Mammary epithelial cell (primary cell): ENCODE results near the gene PAK4.
"Not testable (repeated sequence)": the region's sequence is repeated elsewhere in the genome, so short reads cannot be mapped to it uniquely, and the experiment has no call there.

Experiments used
- CTCF ChIP-seq, 2 donors: IDR thresholded peaks in 1 of 2; conservative IDR thresholded peaks in 1 of 2; 2 replicates each; pipeline ENCODE4 v1.5.1; 2011 to 2012; ENCODE audit warnings: inconsistent platforms in 2 of 2, low read length in 2 of 2, mild to moderate bottlenecking in 2 of 2, control low read depth in 1 of 2, low read depth in 1 of 2; ENCODE audit not compliant: insufficient read depth in 1 of 2; ENCODE audit errors: extremely low read depth in 1 of 2
- EZH2 ChIP-seq: IDR thresholded peaks from 2 replicates; pipeline ENCODE4 v1.6.1; 2012; ENCODE audit warnings: low read length, inconsistent platforms, borderline replicate concordance

DNA sequence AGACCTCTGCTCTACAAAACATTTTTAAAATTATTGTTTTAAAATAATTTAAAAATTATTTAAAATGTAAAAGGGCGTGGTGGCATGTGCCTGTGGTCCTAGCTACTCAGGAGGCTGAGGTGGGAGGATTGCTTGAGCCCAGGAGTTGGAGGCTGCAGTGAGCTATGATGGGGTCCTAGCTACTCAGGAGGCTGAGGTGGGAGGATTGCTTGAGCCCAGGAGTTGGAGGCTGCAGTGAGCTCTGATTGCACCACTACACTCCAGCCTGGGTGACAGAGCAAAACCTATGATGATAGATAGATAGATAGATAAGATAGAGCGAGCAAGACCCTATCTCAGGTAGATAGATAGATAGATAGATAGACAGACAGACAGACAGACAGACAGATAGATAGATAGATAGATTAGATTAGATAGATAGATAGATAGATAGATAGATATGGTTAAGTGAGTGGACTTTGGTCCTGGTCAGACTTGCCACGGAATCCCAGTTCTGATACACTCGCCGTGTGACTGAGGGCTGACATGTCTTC is 18.2 kb downstream of the PAK4 start:
- TF ChIP-seq EZH2; CTCF (conservative IDR thresholded peaks at IDR 0.05 in 1 of 2, IDR thresholded peaks at IDR 0.05 in 1 of 2; ENCODE audit: extremely low read depth in 1 of 2, insufficient read depth in 1 of 2, low read depth in 1 of 2, low read length in 2 of 2): not testable (repeated sequence)
